K562 (cell line): Measurements from ENCODE around the gene TMEM217. TPM values are rescaled to one million over a fixed set of nuclear protein-coding genes. Genes with fewer than 3 reads are reported as not detected.

Source experiments
- ADNP ChIP-seq: fragments of 200-800 bp; sonication (Bioruptor generic); IDR thresholded peaks from 2 replicates; pipeline ENCODE4 v1.6.1; 2016; ENCODE audit warnings: missing genetic modification characterization, missing compliant biosample characterization
- ATF1 ChIP-seq, 2 experiments: fragments of 450-650 bp in 1 of 2; IDR thresholded peaks; 2 replicates each; pipeline ENCODE4 v1.6.1; 2016; ENCODE audit warnings: missing compliant biosample characterization in 1 of 2, missing genetic modification characterization in 1 of 2
- CTBP1 ChIP-seq: fragments of 450-650 bp; IDR thresholded peaks from 2 replicates; pipeline ENCODE4 v1.6.1; 2016; ENCODE audit warnings: borderline replicate concordance
- EZH2 ChIP-seq: IDR thresholded peaks from 2 replicates; pipeline ENCODE4 v1.6.1; 2012; ENCODE audit warnings: low read depth, mild to moderate bottlenecking, inconsistent platforms, low read length, borderline replicate concordance
- GABPA ChIP-seq: fragments of 200-800 bp; sonication (Bioruptor generic); conservative IDR thresholded peaks from 2 replicates; pipeline ENCODE4 v1.6.1; 2016; ENCODE audit warnings: low read depth, missing genetic modification characterization, missing compliant biosample characterization
- GATAD2B ChIP-seq: fragments of 450-650 bp; IDR thresholded peaks from 2 replicates; pipeline ENCODE4 v1.6.1; 2017; ENCODE audit warnings: mild to moderate bottlenecking, borderline replicate concordance
- HDAC6 ChIP-seq: IDR thresholded peaks from 2 replicates; pipeline ENCODE4 v1.6.1; 2012; ENCODE audit warnings: low read depth, mild to moderate bottlenecking, control low read depth, inconsistent platforms, low read length, moderate library complexity
- HDGF ChIP-seq: fragments of 450-650 bp; IDR thresholded peaks from 2 replicates; pipeline ENCODE4 v1.6.1; 2016
- HNRNPK ChIP-seq: fragments of 200-400 bp; formaldehyde crosslinking; IDR thresholded peaks from one replicate; pipeline ENCODE4 v1.6.1; 2018; ENCODE audit warnings: mild to moderate bottlenecking, low read depth, low read length; ENCODE audit not compliant: poor library complexity, severe bottlenecking
- MNT ChIP-seq, 2 experiments: fragments of 450-650 bp; conservative IDR thresholded peaks; 2 replicates each; pipeline ENCODE4 v1.6.1; 2017; ENCODE audit warnings: mild to moderate bottlenecking in 2 of 2, moderate library complexity in 2 of 2
- MTA1 ChIP-seq: fragments of 450-650 bp; IDR thresholded peaks from 2 replicates; pipeline ENCODE4 v1.6.1; 2017; ENCODE audit warnings: borderline replicate concordance
- NCOA1 ChIP-seq: fragments of 450-650 bp; IDR thresholded peaks from 2 replicates; pipeline ENCODE4 v1.6.1; 2016; ENCODE audit warnings: low read depth
- PHB ChIP-seq: fragments of 250-450 bp; sonication (Bioruptor Pico); IDR thresholded peaks from 2 replicates; pipeline ENCODE4 v1.5.0; 2021
- POU5F1 ChIP-seq: fragments of 150-350 bp; IDR thresholded peaks from 2 replicates; pipeline ENCODE4 v1.6.1; 2014; ENCODE audit warnings: borderline replicate concordance, low read length, low read depth, mild to moderate bottlenecking; ENCODE audit not compliant: partially characterized antibody
- RBM39 ChIP-seq: fragments of 200-400 bp; formaldehyde crosslinking; optimal IDR thresholded peaks from 2 replicates; pipeline ENCODE3; 2018; ENCODE audit warnings: low read depth, low read length
- SAP30 ChIP-seq: fragments of 200-600 bp; sonication (generic); IDR thresholded peaks from 2 replicates; pipeline ENCODE4 v1.6.1; 2012; ENCODE audit warnings: borderline replicate concordance, low read depth, mild to moderate bottlenecking, moderate library complexity, low read length, control low read depth, inconsistent platforms; ENCODE audit not compliant: insufficient read depth, poor library complexity, severe bottlenecking
- SIN3A ChIP-seq, 2 experiments: fragments of 150-350 bp in 1 of 2; IDR thresholded peaks; 2 replicates each; pipeline ENCODE4 v1.6.1; 2011 to 2016; ENCODE audit warnings: borderline replicate concordance in 2 of 2, low read depth in 2 of 2, low read length in 2 of 2, mild to moderate bottlenecking in 2 of 2, moderate library complexity in 2 of 2; ENCODE audit not compliant: control insufficient read depth in 1 of 2
- SMARCA4 ChIP-seq: fragments of 450-650 bp; IDR thresholded peaks from 2 replicates; pipeline ENCODE4 v1.6.1; 2016
- TAL1 ChIP-seq: fragments of 450-650 bp; IDR thresholded peaks from 2 replicates; pipeline ENCODE4 v1.6.1; 2016; ENCODE audit warnings: mild to moderate bottlenecking
- TFE3 ChIP-seq: fragments of 450-650 bp; formaldehyde crosslinking; IDR thresholded peaks from 2 replicates; pipeline ENCODE4 v1.4.0; 2020; ENCODE audit warnings: mild to moderate bottlenecking, mixed read lengths
- ZNF639 ChIP-seq, 2 experiments: fragments of 200-800 bp in 1 of 2; sonication (Bioruptor generic) in 1 of 2; sonication (generic) in 1 of 2; formaldehyde crosslinking in 1 of 2; IDR thresholded peaks in 1 of 2; conservative IDR thresholded peaks in 1 of 2; 2 replicates each; pipeline versions ENCODE4 v1.5.0 to v1.6.1; 2016 to 2020; ENCODE audit warnings: missing compliant biosample characterization in 1 of 2, missing genetic modification characterization in 1 of 2, missing genetic modification reagents in 1 of 2
- polyA plus RNA-seq, 8 experiments: library from polyadenylated mRNA; depleted of rRNA in 4 of 8; stranded (reverse) in 5 of 8; unstranded in 3 of 8; fragments of >200 nt; fragmentation: Nextera tagmentation in 2 of 8; fragmentation: Illumina TruSeq in 1 of 8; extraction: Ambion mirVana in 2 of 8; extraction: Trizol in 1 of 8; gene quantifications; 2 replicates each; pipeline versions ENCODE4 v1.2.1 to v1.2.3, GENCODE V29; 2011 to 2014; ENCODE audit warnings: inconsistent platforms in 1 of 8, missing spikeins in 1 of 8
- total RNA-seq, 7 experiments: library from RNA; depleted of rRNA in 6 of 7; stranded (reverse); fragments of >200 nt in 6 of 7; fragmentation: Illumina TruSeq in 2 of 7; extraction: Trizol in 2 of 7; gene quantifications; 2 replicates each; pipeline versions ENCODE4 v1.2.1 to v1.2.3, GENCODE V29; 2011 to 2021; ENCODE audit warnings: low replicate concordance in 1 of 7

Gene TMEM217
- total and polyA plus RNA-seq, 9 of the 15 experiments (the other 6 are each of a cell fraction or from before 2014, with no cell fraction given) = 1.3 to 8.0 (median 1.9) TPM

- TF ChIP-seq GABPA (tag) (peak; percentile 80), GATAD2B (peak; percentile 38; the same call in 1 of the 2 replicates), SMARCA4 (peak; percentile 94), EZH2 (no peak), ATF1 (CRISPR knock-in tag; IDR thresholded peaks at IDR 0.05) (no peak), ATF1 (tag; IDR thresholded peaks at IDR 0.05) (peak; percentile 53), HDAC6 (no peak), NCOA1 (peak; percentile 97), MTA1 (no peak), ZNF639 (CRISPR knock-in tag; conservative IDR thresholded peaks at IDR 0.05 in 1 of 2, IDR thresholded peaks at IDR 0.05 in 1 of 2) (peak in 1 of 2 experiments; percentile 69; a peak in 1 of 4 replicates), SAP30 (no peak), CTBP1 (peak; percentile 78; the same call in 1 of the 2 replicates), SIN3A (IDR thresholded peaks at IDR 0.05; ENCODE audit: borderline replicate concordance in 2 of 2, control insufficient read depth in 1 of 2, low read depth in 2 of 2, low read length in 2 of 2) (no peak), MNT (conservative IDR thresholded peaks at IDR 0.05) (peak; percentile 9 to 67; a peak in 2 of 4 replicates), PHB (CRISPR knock-in tag) (no peak), ADNP (tag) (no peak), TFE3 (no peak; the same call in 1 of the 2 replicates), HDGF (no peak; the same call in 1 of the 2 replicates), POU5F1 (no peak), TAL1 (peak; percentile 88), RBM39 (no peak), HNRNPK (no peak)
Observed at GRCh38 chr6:37182736-37183590, 75.0 kb downstream of the TMEM217 start (continued).
